Stimulated activated CD8-positive, alpha-beta memory T cell treated with anti-CD3 and anti-CD28 coated beads, Interleukin-4, amount 100 ng/mL, for 4 hours (primary cell): ENCODE measurements around the gene C12orf57.

ENCODE experiments used
- DNase-seq, 2 donors: peaks; one replicate each; pipeline ENCODE4 v3.0.0-alpha.2; 2020; ENCODE audit warnings: low read depth in 2 of 2, low spot score in 1 of 2

The C12orf57 gene

GRCh38 chr12:6917491-6918231 lies 26.2 kb upstream of the C12orf57 start:
- DNase-seq, result no peak

- no peak for DNase-seq
Measured at GRCh38 chr12:6919588-6919987, 24.2 kb upstream of the C12orf57 start.

GRCh38 chr12:6921539-6921938 lies 22.3 kb upstream of the C12orf57 start:
- DNase-seq, result no peak

- no peak for DNase-seq
Measured at GRCh38 chr12:6921996-6922946, 21.6 kb upstream of the C12orf57 start.

GRCh38 chr12:6923003-6923732 lies 20.7 kb upstream of the C12orf57 start:
- DNase-seq, result no peak

- DNase-seq, result no peak
Measured at GRCh38 chr12:6923851-6924250, 20.0 kb upstream of the C12orf57 start.

GRCh38 chr12:6925239-6925539 lies 18.6 kb upstream of the C12orf57 start:
- no peak for DNase-seq

- DNase-seq, result no peak
Measured at GRCh38 chr12:6925540-6926279, 18.1 kb upstream of the C12orf57 start.

GRCh38 chr12:6927379-6928021 lies 16.3 kb upstream of the C12orf57 start, which contains the start of gene ATN1:
Gene ATN1, plus strand, starts transcription at chr12:6927959. Its CDS starts 6,043 bp downstream, at chr12:6934002.
- peak in 1 of 2 donors; percentile 22 for DNase-seq

- DNase-seq, result no peak
Measured at GRCh38 chr12:6928022-6928702, 15.7 kb upstream of the C12orf57 start.

- DNase-seq, result no peak
Measured at GRCh38 chr12:6928703-6929407, 15.0 kb upstream of the C12orf57 start.

GRCh38 chr12:6929466-6930452 lies 14.1 kb upstream of the C12orf57 start:
- no peak for DNase-seq

GRCh38 chr12:6932766-6933165 lies 11.1 kb upstream of the C12orf57 start:
- no peak for DNase-seq

- no peak for DNase-seq
Measured at GRCh38 chr12:6934110-6934509, 9.7 kb upstream of the C12orf57 start.

- DNase-seq, result no peak
Measured at GRCh38 chr12:6935371-6936193, 8.2 kb upstream of the C12orf57 start.

GRCh38 chr12:6936194-6936635 lies 7.6 kb upstream of the C12orf57 start:
- no peak for DNase-seq
